Skeletal muscle satellite cell (primary cell): ENCODE measurements around the gene ZNF629.

Source experiments
- H3K27me3 ChIP-seq: 2 replicates; pipeline ENCODE4 v1.7.0; 2013; ENCODE audit warnings: low read length; ENCODE audit not compliant: control insufficient read depth, insufficient read depth
- H3K36me3 ChIP-seq: 2 replicates; pipeline ENCODE4 v1.7.0; 2013; ENCODE audit warnings: mild to moderate bottlenecking, control low read depth, low read length; ENCODE audit not compliant: insufficient read depth
- H3K4me1 ChIP-seq: 2 replicates; pipeline ENCODE4 v1.7.0; 2013; ENCODE audit warnings: low read length; ENCODE audit not compliant: control insufficient read depth, insufficient read depth
- H3K4me2 ChIP-seq: 2 replicates; pipeline ENCODE4 v1.7.0; 2013; ENCODE audit warnings: mild to moderate bottlenecking, low read length
- H3K4me3 ChIP-seq: 2 replicates; pipeline ENCODE4 v1.7.0; 2013; ENCODE audit warnings: low read length
- H3K9ac ChIP-seq: 2 replicates; pipeline ENCODE4 v1.7.0; 2013; ENCODE audit warnings: mild to moderate bottlenecking, low read depth, low read length, moderate library complexity
- H3K9me3 ChIP-seq: replicated peaks from 2 replicates; pipeline ENCODE4 v1.7.0; 2013; ENCODE audit warnings: mild to moderate bottlenecking, control low read depth, low read length

The ZNF629 gene

DNA sequence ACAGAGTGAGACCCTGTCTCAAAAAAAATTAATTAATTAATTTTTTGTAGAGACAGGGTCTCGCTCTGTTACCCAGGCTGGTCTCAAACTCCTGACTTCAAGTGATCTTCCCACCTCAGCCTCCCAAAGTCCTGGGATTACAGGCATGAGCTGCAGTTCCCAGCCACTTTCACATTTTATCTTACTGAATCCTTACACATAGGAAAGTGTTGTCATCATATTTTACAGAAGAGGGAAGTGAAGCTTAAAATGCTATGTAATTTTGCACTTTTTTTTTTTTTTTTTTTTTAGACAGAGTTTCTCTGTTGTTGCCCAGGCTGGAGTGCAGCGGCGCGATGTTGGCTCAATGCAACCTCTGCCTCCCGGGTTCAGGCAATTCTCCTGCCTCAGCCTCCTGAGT is 21.1 kb upstream of the ZNF629 start:
- Histone ChIP-seq H3K9me3 (no peaks in the 10 kb centered on the region), H3K9ac (no peak overlapping the region), H3K36me3 (no peaks in the 10 kb centered on the region), H3K4me1 (peaks cover 13% of the 10 kb centered on the region), H3K4me3 (no peak overlapping the region), H3K4me2 (no peak overlapping the region), H3K27me3 (no peaks in the 10 kb centered on the region)

DNA sequence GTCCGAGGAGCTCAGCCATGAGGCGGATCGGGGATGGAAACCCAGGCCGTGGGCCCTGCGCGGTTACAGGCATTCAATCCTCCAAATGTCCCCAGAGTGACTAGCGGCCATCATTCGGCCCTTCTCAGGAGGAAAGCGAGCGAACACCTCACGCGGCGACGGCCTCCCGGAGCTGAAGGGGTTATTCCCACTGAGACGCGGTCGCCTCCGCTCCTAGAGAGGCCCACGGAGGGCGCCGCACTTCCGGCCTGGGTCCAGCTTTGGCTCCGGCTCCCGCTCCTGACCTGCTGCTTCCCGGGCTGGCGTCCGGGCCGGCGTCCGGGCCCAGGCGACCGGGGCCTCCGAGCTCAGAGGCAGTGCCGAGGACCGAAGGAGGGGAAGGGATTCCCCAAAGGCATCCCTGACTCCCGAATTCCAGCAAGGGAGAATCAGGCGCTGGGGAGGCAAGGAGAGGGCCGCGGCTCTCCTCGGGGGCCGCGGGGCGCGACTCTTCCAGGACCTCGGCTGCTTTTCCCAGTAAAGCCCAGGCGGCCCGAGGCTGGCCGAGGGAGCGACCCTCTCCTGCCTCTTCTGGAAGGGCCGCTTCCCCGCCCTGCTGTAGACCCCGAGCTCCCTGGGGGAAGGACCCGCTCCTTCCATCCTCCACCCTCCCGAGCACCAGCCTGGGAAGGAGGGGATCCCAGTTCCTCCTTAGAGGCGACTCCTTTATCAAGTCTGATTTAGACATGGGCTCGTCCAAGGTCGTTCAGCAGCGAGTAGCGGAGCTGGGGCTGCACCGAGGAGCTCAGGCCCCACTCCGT is 18.6 kb upstream of the ZNF629 start:
- Histone ChIP-seq H3K4me2 (peak overlapping the region; percentile 87), H3K9ac (peak overlapping the region; percentile 93), H3K36me3 (no peaks in the 10 kb centered on the region), H3K9me3 (no peaks in the 10 kb centered on the region), H3K4me1 (peaks cover 13% of the 10 kb centered on the region), H3K4me3 (peak overlapping the region; percentile 85), H3K27me3 (no peaks in the 10 kb centered on the region)

DNA sequence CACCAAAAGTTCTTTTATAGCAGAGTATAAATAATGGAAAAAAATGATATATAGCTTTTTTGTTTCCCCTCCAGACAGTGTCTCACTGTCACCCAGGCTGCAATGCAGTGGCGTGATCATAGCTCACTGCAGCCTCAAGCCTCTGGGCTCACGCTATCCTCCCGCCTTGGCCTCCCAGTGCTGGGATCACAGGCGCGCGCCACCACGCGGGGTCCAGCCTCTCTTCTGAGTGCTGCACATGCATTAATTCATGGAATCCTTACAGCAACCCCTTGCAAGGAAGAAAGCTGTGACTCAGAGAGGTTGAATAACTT is 18.0 kb upstream of the ZNF629 start:
- Histone ChIP-seq H3K4me3 (peak overlapping the region; percentile 85), H3K9ac (peak overlapping the region; percentile 93), H3K4me2 (peak overlapping the region; percentile 87), H3K27me3 (no peaks in the 10 kb centered on the region), H3K4me1 (peaks cover 13% of the 10 kb centered on the region), H3K36me3 (no peaks in the 10 kb centered on the region), H3K9me3 (no peaks in the 10 kb centered on the region)

DNA sequence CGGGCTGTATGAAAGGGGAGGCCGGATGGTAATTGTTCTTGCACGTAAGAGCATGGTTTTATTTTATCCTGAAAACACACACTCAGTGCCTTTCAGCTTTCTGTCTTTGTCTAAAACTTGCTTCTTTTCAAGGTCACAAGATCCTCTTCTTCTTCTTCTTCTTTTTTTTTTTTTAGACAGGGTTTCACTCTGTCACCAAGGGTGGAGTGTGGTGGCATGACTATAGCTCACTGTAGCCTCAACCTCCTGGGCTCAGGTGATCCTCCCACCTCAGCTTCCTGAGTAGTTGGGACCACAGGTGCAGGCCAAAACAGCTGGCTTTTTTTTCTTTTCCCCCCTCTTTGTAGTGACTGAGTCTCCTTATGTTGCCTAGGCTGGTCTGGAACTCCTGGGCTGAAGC is 15.9 kb upstream of the ZNF629 start:
- no peaks in the 10 kb centered on the region for H3K36me3 ChIP-seq
- H3K27me3 ChIP-seq = no peaks in the 10 kb centered on the region
- peaks cover 13% of the 10 kb centered on the region for H3K4me1 ChIP-seq
- H3K9me3 ChIP-seq = no peaks in the 10 kb centered on the region
- no peak overlapping the region for H3K9ac ChIP-seq
- no peak overlapping the region for H3K4me2 ChIP-seq
- no peak overlapping the region for H3K4me3 ChIP-seq

DNA sequence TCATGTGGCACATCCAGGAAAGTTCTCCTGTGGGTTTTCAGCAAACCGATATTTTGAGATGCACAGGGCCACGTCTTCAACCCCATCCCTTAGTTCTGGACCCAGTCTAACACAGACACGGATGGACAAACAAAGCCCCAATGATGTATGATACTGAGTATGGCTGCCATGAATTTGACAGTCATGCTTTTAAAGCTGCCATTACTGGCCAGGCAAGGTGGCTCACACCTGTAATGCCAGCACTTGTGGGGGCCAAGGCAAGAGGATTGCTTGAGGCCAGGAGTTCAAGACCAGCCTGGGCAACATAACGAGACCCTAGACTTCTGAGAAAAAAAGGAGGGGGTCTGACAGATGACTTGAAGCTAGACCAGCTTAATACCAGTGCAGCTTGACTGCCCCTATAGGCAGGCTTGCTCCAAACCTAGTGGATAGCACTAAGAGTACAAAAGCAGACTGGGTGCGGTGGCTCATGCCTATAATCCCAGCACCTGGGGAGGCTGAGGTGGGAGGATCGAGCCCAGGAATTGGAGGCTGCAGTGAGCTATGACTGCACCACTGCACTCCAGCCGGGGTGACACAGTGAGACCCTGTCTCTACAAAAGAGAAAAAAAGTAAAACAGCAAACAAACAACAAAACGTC is 10.8 kb upstream of the ZNF629 start:
- peaks cover 6% of the 10 kb centered on the region for H3K27me3 ChIP-seq

DNA sequence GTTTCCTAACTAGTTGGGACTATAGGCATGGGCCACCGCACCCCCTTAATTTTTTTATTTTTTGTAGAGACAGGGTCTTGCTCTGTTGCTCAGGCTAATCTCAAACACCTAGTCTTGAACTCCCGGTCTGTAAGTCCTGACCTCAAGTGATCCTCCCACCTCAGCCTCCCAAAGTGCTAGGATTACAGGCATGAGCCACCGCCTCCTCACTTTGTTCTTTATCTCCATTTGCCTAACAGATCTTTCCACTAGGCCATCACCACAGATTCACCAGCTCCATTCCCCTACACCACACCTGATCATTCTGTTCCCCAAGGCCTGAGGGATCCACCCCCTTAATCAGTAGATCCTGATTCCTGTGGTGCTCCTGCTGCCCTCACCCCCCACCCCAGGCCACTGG is 7.6 kb upstream of the ZNF629 start:
- Histone ChIP-seq H3K4me2 (no peak overlapping the region), H3K27me3 (peaks cover 9% of the 10 kb centered on the region), H3K9me3 (no peaks in the 10 kb centered on the region), H3K4me3 (no peak overlapping the region), H3K9ac (no peak overlapping the region), H3K4me1 (peaks cover 5% of the 10 kb centered on the region), H3K36me3 (no peaks in the 10 kb centered on the region)

More for the DNA sequence above, 10.8 kb upstream of the ZNF629 start:
- Histone ChIP-seq H3K36me3 (no peaks in the 10 kb centered on the region), H3K9ac (no peak overlapping the region), H3K4me1 (peaks cover 5% of the 10 kb centered on the region), H3K4me3 (no peak overlapping the region), H3K4me2 (no peak overlapping the region), H3K9me3 (no peaks in the 10 kb centered on the region)

DNA sequence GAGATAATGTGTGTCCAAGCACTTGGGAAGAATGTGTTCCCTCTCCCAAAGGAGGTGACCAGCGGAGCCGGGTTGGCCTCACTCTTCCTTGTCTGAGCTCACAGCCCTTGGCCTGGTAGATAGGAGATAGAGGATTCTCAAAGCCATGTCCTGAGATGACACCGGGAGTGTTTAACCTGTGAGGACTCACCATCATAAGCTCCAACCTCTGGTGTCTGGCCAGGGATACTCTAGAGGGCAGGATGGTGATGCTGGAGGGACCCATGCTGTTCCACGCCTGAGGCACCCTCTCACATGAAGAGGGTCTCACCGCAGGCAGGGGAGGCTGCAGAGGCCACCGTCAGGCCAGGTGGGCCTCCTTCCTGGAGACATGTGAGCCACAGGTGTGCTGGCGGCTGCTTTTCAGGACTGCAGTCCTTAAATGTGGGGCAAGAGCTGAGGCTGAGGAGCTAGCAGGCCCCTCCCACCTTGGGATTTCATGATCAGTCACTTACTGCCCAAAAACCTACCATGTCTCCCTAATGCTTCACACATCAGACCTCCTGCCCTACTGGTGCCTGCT is 6.6 kb upstream of the ZNF629 start:
- Histone ChIP-seq H3K9me3 (no peaks in the 10 kb centered on the region), H3K9ac (no peak overlapping the region), H3K4me2 (no peak overlapping the region), H3K36me3 (no peaks in the 10 kb centered on the region), H3K4me3 (no peak overlapping the region), H3K4me1 (peaks cover 5% of the 10 kb centered on the region), H3K27me3 (peaks cover 9% of the 10 kb centered on the region)

DNA sequence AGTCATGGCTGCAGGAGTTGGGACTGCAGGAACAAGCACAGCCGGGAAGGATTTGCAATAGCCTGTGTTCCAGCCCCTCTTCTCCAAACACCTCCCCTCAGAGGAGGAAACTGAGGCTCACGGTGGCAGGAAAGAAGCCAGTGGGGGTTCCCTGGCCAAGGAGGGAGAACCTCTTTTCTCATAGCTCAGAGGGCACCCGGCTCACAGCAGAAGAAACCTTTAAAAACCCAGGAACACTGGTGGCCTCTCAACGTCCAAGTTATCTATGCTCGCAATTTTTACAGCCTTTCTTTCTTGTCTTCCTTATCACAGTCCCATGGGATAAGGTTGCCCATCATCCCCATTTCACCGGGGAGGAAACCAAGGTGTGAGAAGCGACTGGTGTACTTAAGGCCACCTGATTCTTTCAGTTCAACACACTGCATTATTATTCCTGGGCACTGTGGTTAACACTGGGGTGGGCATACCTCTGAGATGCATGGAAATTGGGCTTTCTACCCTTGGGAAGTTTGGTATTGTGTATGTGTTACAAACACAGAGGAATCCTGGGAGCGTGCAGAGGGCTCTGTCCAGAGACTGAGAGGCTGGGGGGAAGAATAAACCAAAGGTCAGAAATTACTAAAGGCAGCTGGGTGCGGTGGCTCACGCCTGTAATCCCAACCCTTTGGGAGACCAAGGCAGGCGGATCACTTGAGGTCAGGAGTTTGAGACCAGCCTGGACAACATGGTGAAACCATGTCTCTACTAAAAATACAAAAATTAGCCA is 791 bp upstream of the ZNF629 start:
- Histone ChIP-seq H3K4me3 (peak overlapping the region; percentile 98), H3K9ac (peak overlapping the region; percentile 99), H3K4me2 (peak overlapping the region; percentile 94), H3K27me3 (peaks cover 2% of the 10 kb centered on the region), H3K36me3 (peaks cover 13% of the 10 kb centered on the region), H3K9me3 (no peaks in the 10 kb centered on the region), H3K4me1 (peaks cover 18% of the 10 kb centered on the region)

DNA sequence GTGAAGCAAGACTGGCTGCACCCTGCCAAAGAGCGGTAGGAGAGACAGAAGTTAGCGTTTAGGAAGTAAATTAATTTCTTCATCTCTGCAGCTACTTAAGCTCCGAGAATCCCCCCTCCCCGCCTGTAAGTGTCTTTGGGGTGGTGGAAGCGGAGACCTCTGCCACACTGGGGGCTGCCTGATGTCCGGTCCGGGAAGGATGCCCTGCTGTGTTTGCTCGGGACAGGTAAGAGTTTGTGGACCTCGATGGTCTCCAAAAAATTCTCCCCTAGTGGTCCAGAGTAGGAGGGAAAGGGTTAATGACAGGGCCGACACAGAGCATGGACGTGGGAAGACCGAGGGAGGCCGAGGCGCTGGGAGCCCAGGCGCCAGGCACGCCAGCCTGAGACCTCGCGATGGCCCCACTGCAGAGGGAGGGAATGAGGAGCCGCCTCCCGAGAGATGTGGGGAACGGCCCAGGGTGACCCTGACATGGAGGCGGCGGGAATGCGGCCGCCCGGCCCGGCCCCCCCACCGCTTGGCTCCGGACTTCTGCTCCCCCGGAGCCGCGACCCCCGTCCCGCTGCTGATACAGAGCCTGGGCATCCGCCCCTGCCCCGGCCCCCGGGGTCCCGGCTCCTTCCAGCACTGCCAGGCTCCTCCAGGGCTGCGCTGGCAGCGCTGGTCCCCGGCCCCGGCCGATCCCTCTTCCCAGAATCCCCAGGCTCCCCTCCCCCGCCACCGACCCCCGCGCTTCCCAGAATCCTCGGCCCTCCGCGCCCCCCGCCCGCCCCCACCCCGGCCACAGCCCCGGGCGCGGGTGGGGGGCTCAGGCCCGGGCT is 680 bp downstream of the ZNF629 start:
- Histone ChIP-seq H3K4me2 (peak overlapping the region; percentile 94), H3K36me3 (peaks cover 28% of the 10 kb centered on the region), H3K27me3 (no peaks in the 10 kb centered on the region), H3K4me1 (peaks cover 18% of the 10 kb centered on the region), H3K4me3 (peak overlapping the region; percentile 98), H3K9me3 (no peaks in the 10 kb centered on the region), H3K9ac (peak overlapping the region; percentile 99)

DNA sequence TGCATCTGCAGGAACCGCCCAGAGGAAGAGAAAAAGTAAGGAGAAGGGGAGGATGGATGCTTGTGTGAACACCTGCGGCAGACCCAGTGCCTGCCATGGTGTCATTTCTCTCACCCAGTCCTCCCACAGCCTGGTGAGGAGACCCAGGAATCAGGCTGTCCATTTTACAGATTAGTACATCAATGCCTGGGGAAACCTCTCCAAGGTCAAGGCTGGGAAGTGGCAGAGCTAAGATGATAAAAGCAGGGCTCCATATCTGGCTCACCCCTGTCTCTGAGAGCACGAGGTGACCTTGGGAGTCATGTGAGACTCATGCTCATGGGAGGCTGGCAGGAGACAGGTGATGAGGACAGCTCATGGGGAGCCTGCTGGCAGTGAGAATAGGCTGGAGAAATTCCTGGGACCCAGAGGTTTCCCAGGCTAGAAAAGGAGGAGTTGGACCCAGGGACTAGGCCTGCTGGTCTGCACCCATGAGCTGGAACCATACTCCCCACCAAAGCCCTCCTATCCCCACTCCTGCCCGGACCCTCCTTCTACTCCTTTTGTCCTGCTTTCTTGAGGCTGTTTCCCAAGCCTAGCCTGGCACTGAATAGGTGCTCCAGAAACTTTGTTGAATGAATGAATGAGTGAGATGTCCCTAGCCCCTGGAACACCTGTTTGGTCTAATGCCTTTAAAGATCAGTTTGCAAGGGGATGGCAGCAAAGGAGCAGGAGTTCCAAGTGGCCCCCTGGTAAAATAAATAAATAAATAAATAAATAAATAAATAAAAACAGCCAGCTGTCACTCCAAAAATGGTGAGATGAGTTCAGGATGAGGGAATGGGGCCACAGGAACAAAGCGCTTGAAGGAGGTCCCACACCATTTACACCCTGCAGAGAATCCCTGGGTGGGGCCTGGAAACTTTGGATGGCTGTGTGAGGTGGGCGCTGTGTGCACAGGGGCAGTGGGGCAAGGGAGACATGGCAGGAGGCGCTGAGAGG is 1.6 kb downstream of the ZNF629 start:
- H3K9ac ChIP-seq = peak overlapping the region; percentile 99
- H3K4me2 ChIP-seq = peak overlapping the region; percentile 94
- peaks cover 28% of the 10 kb centered on the region for H3K36me3 ChIP-seq

More for the DNA sequence above, 1.6 kb downstream of the ZNF629 start:
- no peaks in the 10 kb centered on the region for H3K9me3 ChIP-seq
- no peaks in the 10 kb centered on the region for H3K27me3 ChIP-seq
- H3K4me1 ChIP-seq = peaks cover 18% of the 10 kb centered on the region
- H3K4me3 ChIP-seq = peak overlapping the region; percentile 98
